ENCODE data around the gene EFNA1.
A peak's percentile ranks its signal among the peaks of the same experiment; 100 is the strongest.

GRCh38 chr1:155139895-155140629, 12.4 kb downstream of the EFNA1 start, which contains the start of gene DPM3:
- TF ChIP-seq CTCF (IDR thresholded peaks at IDR 0.05) (no peak), POLR2A (IDR thresholded peaks at IDR 0.05) (peak; percentile 69)

All from right lobe of liver (tissue), 4 donors.